A673 (cell line): ENCODE data around the gene CBLN1. TPM values are rescaled to one million over a fixed set of nuclear protein-coding genes. Genes with fewer than 3 reads are reported as not detected.

Experiments used
- BruUV-seq: library from RNA; stranded (reverse); fragments of 400-500 nt; replicated peaks from 2 replicates; lab custom pipeline; 2021; lab: Mats Ljungman, UMichigan
- CTCF ChIA-PET: fragments of 300-600 bp; sonication (Branson Sonifier 250); formaldehyde crosslinking; loops from one replicate; lab custom pipeline; 2022; ENCODE audit warnings: antibody characterized with exemption; lab: Charles Lee
- POLR2A ChIA-PET: fragments of 300-600 bp; sonication (Branson Sonifier 250); formaldehyde crosslinking; loops from one replicate; lab custom pipeline; 2022; ENCODE audit warnings: antibody characterized with exemption; ENCODE audit not compliant: low non-redundant PET; lab: Charles Lee
- DNase-seq: peaks from one replicate; pipeline ENCODE4 v3.0.0-alpha.2; 2015; ENCODE audit warnings: low spot score
- H3K27ac ChIP-seq: fragments of 200-600 bp; sonication (generic); 2 replicates; pipeline ENCODE4 v1.5.1; 2016; ENCODE audit warnings: mixed run types, low read depth, mild to moderate bottlenecking, mixed read lengths, antibody characterized with exemption, low read length; ENCODE audit not compliant: poor library complexity, severe bottlenecking
- H3K27me3 ChIP-seq: fragments of 200-600 bp; sonication (generic); replicated peaks from 2 replicates; pipeline ENCODE4 v1.6.1; 2017; ENCODE audit warnings: mixed run types, low read depth, mild to moderate bottlenecking, mixed read lengths, antibody characterized with exemption, low read length; ENCODE audit not compliant: insufficient read depth, poor library complexity
- H3K36me3 ChIP-seq: fragments of 200-600 bp; sonication (generic); 2 replicates; pipeline ENCODE4 v1.6.1; 2016; ENCODE audit warnings: mixed run types, mild to moderate bottlenecking, mixed read lengths, antibody characterized with exemption, low read length; ENCODE audit not compliant: insufficient read depth, poor library complexity, severe bottlenecking
- H3K4me1 ChIP-seq: fragments of 200-600 bp; sonication (generic); 2 replicates; pipeline ENCODE4 v1.6.1; 2017; ENCODE audit warnings: mixed run types, mild to moderate bottlenecking, mixed read lengths, antibody characterized with exemption, low read length; ENCODE audit not compliant: insufficient read depth, poor library complexity, severe bottlenecking
- H3K4me3 ChIP-seq: fragments of 200-600 bp; sonication (generic); 2 replicates; pipeline ENCODE4 v1.5.1; 2016; ENCODE audit warnings: low read depth, mixed run types, mild to moderate bottlenecking, mixed read lengths, low read length; ENCODE audit not compliant: poor library complexity, severe bottlenecking
- H3K9me3 ChIP-seq: fragments of 200-600 bp; sonication (generic); 2 replicates; pipeline ENCODE4 v1.6.1; 2016; ENCODE audit warnings: mixed run types, low read depth, mild to moderate bottlenecking, mixed read lengths, antibody characterized with exemption, low read length; ENCODE audit not compliant: poor library complexity, severe bottlenecking
- EZH2 ChIP-seq: fragments of 200-600 bp; sonication (generic); IDR thresholded peaks from 2 replicates; pipeline ENCODE4 v1.6.1; 2017; ENCODE audit warnings: borderline replicate concordance, low read depth, mild to moderate bottlenecking, mixed read lengths, antibody characterized with exemption, low read length; ENCODE audit not compliant: poor library complexity, severe bottlenecking
- intact Hi-C: fragments of 100-400 bp; cut with micrococcal nuclease; formaldehyde crosslinking; loops from one replicate; pipeline ENCODE4 v1.10.0; 2022; ENCODE audit not compliant: unreplicated experiment
- total RNA-seq: library from RNA; stranded (reverse); gene quantifications from 2 replicates; pipeline ENCODE4 v1.2.3, GENCODE V29; 2021
- TF ChIP-seq, protein P1 (sequence below): fragments of 300-800, 200-600 bp; sonication (generic); conservative IDR thresholded peaks from 2 replicates; pipeline ENCODE4 v1.5.1; 2017; ENCODE audit warnings: low read depth, mild to moderate bottlenecking, antibody characterized with exemption, low read length, moderate library complexity, mixed read lengths

The CBLN1 gene
- total RNA-seq, 1 experiment from 2014 or later = not detected

DNA sequence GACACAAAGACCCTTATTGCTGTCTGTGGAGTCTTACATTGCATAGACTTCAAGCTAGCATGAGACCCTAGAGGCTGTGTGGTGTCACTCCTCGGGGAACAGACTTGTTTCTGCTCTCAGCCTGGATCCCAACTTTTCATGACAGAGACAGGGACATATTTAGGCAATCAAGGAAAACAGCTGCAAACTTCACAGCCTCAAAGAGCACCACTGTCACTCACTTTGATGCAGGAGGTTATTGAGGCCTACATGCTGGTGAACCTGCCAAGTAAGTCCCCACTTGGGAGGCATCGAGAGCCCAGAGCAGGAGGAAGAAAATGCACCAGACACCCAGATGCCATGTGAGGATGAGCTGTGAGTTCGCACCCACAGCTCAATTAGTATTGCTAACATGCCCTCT, 10.3 kb downstream of the CBLN1 start:
- Histone ChIP-seq H3K27ac (no peak overlapping the region), H3K36me3 (no peaks in the 10 kb centered on the region), H3K9me3 (no peaks in the 10 kb centered on the region), H3K27me3 (peaks cover 48% of the 10 kb centered on the region), H3K4me1 (no peaks in the 10 kb centered on the region), H3K4me3 (no peak overlapping the region)
- BruUV-seq = no TSS peak
- ChIA-PET POLR2A (no interaction called here), CTCF (no interaction called here)
- DNase-seq = no peak
- intact Hi-C loops = no loop called here
- TF ChIP-seq EZH2 = no peak
- TF ChIP-seq, protein P1, sequence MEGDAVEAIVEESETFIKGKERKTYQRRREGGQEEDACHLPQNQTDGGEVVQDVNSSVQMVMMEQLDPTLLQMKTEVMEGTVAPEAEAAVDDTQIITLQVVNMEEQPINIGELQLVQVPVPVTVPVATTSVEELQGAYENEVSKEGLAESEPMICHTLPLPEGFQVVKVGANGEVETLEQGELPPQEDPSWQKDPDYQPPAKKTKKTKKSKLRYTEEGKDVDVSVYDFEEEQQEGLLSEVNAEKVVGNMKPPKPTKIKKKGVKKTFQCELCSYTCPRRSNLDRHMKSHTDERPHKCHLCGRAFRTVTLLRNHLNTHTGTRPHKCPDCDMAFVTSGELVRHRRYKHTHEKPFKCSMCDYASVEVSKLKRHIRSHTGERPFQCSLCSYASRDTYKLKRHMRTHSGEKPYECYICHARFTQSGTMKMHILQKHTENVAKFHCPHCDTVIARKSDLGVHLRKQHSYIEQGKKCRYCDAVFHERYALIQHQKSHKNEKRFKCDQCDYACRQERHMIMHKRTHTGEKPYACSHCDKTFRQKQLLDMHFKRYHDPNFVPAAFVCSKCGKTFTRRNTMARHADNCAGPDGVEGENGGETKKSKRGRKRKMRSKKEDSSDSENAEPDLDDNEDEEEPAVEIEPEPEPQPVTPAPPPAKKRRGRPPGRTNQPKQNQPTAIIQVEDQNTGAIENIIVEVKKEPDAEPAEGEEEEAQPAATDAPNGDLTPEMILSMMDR = no peak

DNA sequence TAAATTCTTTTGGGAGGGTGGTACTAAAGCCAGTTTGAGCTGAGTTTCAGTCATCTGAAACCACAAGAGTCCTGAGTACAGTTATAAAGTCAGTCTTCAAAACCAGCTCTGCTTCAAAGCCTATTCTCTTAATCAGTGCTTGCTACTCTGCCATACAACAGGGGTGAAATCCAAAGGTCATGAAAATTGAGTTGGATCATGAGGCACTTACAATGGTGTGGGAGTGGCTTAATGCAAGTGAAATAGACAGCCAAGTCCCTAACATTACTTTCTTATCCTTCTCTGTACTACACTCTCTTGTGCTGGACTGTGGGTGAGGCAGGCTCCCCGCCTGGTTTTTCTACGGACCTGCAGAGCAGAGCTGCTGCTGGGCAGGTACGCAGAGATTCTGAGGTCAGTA, 12.4 kb downstream of the CBLN1 start:
- no TSS peak for BruUV-seq
- ChIA-PET POLR2A (no interaction called here), CTCF (no interaction called here)

DNA sequence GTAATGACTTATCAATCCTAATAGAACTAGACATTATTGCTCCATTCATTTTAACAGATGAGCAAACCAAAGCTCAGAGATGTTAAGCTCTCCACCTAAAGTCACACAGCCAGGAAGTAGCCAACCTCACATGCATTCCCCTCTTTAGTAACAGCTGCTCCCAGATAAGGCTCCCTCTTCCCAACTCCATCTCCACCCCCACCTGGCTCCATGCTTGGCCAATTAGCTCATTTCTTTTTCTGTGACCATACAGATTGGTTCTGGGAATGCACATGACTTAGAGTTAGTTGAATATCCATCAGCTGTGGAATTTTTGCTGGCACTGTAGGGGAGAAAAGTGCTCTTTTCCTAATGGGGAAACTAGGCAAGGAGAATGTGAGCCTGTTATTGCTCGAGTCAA, 13.0 kb downstream of the CBLN1 start:
- intact Hi-C loops = no loop called here
- TF ChIP-seq, protein P1 = no peak
- TF ChIP-seq EZH2 = no peak

More for the DNA sequence above, 12.4 kb downstream of the CBLN1 start:
- no peaks in the 10 kb centered on the region for H3K9me3 ChIP-seq
- DNase-seq = no peak
- intact Hi-C loops = no loop called here
- H3K4me1 ChIP-seq = no peaks in the 10 kb centered on the region
- H3K27ac ChIP-seq = no peak overlapping the region
- TF ChIP-seq EZH2 = no peak
- TF ChIP-seq, protein P1 = no peak
- no peak overlapping the region for H3K4me3 ChIP-seq
- H3K36me3 ChIP-seq = no peaks in the 10 kb centered on the region
- H3K27me3 ChIP-seq = peaks cover 26% of the 10 kb centered on the region

More for the DNA sequence above, 13.0 kb downstream of the CBLN1 start:
- Histone ChIP-seq H3K36me3 (no peaks in the 10 kb centered on the region), H3K4me1 (no peaks in the 10 kb centered on the region), H3K4me3 (no peak overlapping the region), H3K9me3 (no peaks in the 10 kb centered on the region), H3K27me3 (peaks cover 21% of the 10 kb centered on the region), H3K27ac (no peak overlapping the region)
- DNase-seq = no peak
- POLR2A ChIA-PET = no interaction called here
- CTCF ChIA-PET = no interaction called here
- no TSS peak for BruUV-seq
